ENCODE results near the gene LMNA. TPM values are rescaled to one million over a fixed set of nuclear protein-coding genes. Genes with fewer than 3 reads are reported as not detected.

Gene LMNA
- total RNA-seq, 1 experiment from 2014 or later, result 68.8 TPM

DNA sequence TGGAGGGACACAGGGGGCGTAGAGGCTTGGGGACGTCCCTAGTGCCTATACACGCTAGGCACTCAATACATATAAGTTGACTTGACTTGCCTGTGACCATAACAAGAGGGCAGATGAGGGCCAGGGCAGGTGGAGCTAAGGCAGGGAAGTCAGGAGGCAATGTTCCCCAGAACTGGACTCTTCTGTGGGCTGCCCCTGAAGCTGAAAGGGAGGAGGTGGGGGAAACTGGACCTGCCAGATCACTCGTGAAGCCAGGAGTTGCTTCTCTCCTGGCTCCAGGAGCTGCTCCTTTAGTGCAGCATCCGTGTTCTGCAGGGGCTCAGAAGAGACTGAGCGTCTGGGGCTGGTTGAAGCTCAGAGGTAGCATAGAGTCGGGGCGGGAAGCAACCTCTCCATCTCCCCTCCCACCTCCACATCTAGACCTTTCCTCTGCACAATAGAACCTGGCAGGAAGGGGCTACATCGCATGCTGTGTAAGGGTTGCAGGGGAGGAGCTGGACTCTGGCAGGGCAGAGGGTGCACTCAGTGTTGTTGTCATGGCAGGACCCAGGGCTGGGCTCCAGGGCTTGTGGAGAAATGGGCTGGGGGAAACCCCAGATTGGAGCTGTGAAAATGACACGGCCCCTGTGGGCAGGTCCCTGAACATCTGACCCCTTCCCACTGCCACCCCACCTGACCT, 36.0 kb downstream of the LMNA start:
- Mint-ChIP-seq H3K4me3 (peak overlapping the region; percentile 66), H3K27me3 (ENCODE audit: low read depth) (no peaks in the 10 kb centered on the region), H3K4me1 (peaks cover 81% of the 10 kb centered on the region), H3K36me3 (no peaks in the 10 kb centered on the region), H3K9me3 (no peaks in the 10 kb centered on the region), H3K27ac (peak overlapping the region; percentile 65; the same call in 1 of the 2 replicates)
- ChIA-PET CTCF (interaction anchor here (0.8 to 5.8 kb wide), 21 partner anchors 10 to 132 kb away, joined by 3 to 124 read pairs (median 4); partner anchors contain the start of genes PAQR6, PMF1, SLC25A44 and SMG5), POLR2A (interaction anchor here (1.0 to 2.9 kb wide), 5 partner anchors 43 to 75 kb away, joined by 4 to 9 read pairs (median 5); partner anchors contain the start of genes PMF1 and SLC25A44)
- TF ChIP-seq, protein P1, sequence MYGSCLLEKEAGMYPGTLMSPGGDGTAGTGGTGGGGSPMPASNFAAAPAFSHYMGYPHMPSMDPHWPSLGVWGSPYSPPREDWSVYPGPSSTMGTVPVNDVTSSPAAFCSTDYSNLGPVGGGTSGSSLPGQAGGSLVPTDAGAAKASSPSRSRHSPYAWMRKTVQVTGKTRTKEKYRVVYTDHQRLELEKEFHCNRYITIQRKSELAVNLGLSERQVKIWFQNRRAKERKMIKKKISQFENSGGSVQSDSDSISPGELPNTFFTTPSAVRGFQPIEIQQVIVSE (CRISPR knock-in tag; IDR thresholded peaks at IDR 0.05; ENCODE audit: borderline replicate concordance), result no peak
- TF ChIP-seq, protein P2, sequence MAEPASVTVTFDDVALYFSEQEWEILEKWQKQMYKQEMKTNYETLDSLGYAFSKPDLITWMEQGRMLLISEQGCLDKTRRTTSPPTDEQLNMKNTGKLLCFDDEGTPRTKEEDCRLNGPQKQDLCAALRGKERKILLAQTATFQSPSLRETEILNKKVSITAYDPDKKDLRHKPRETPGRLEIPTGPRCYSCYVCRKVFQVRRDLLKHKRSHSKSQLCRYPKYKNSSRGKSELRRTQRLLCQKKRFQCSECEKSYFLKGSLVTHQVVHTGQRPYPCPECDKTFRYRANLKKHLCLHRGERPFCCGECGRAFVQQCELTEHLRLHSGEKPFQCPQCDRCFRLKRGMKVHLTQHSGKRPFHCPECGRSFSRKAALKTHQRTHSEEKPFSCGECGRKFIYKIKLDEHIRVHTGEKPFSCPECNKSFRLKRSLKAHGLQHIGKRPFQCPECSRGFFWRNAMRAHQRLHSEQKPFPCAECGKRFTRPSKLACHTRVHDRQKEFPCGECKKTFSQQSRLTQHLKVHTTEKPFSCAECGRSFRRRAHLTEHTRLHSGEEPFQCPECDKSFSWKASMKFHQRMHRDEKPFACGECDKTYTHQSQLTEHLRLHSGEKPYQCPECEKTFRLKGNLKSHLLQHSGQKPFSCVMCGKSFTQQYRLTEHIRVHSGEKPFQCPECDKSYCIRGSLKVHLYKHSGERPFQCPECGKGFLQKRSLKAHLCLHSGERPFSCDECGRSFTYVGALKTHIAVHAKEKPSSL (CRISPR knock-in tag; conservative IDR thresholded peaks at IDR 0.05), result no peak
- TF ChIP-seq TEAD1 (CRISPR knock-in tag; IDR thresholded peaks at IDR 0.05) (no peak), JUN (CRISPR knock-in tag; IDR thresholded peaks at IDR 0.05) (no peak)
- ATAC-seq (no peak; the same call in 1 of the 2 replicates), DNase-seq (ENCODE audit: low spot score) (no peak)

DNA sequence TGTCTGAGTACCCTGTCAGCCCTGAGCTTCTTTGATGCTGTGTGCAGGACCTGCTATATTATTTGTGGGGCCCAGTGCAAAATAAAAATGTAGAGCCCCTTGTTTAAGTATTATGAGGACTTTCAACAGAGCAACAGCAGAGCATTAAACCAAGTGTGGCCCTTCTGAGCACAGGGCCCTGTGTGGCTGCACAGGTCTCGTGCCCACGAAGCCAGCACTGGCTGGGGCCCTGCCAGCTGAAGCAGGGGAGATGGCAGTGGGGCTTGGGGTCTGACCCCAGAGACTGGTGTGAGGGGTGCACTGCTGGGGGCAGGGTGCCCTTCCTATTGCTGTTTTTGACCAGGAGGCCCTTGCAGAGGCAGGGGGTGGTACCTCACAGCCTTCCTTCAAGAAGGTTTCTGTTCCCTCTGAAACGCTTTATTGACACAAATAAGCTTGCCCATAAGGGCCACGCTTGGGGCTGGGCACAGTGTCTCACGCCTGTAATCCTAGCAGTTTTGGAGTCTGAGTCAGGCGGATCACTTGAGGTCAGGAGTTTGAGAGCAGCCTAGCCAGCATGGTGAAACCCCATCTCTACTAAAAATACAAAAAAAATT, 36.7 kb downstream of the LMNA start:
- no peak for DNase-seq (ENCODE audit: low spot score)
- ATAC-seq, result no peak
- TF ChIP-seq, protein P3, sequence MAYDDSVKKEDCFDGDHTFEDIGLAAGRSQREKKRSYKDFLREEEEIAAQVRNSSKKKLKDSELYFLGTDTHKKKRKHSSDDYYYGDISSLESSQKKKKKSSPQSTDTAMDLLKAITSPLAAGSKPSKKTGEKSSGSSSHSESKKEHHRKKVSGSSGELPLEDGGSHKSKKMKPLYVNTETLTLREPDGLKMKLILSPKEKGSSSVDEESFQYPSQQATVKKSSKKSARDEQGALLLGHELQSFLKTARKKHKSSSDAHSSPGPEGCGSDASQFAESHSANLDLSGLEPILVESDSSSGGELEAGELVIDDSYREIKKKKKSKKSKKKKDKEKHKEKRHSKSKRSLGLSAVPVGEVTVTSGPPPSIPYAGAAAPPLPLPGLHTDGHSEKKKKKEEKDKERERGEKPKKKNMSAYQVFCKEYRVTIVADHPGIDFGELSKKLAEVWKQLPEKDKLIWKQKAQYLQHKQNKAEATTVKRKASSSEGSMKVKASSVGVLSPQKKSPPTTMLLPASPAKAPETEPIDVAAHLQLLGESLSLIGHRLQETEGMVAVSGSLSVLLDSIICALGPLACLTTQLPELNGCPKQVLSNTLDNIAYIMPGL (CRISPR knock-in tag; IDR thresholded peaks at IDR 0.05), result no peak
- no peak for TF ChIP-seq FOXK1 (CRISPR knock-in tag; IDR thresholded peaks at IDR 0.05)
- TF ChIP-seq TP53 (CRISPR knock-in tag; IDR thresholded peaks at IDR 0.05), result no peak
- no peak for TF ChIP-seq ESRRA (CRISPR knock-in tag; IDR thresholded peaks at IDR 0.05; ENCODE audit: borderline replicate concordance)
- TF ChIP-seq, protein P4, sequence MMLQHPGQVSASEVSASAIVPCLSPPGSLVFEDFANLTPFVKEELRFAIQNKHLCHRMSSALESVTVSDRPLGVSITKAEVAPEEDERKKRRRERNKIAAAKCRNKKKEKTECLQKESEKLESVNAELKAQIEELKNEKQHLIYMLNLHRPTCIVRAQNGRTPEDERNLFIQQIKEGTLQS (CRISPR knock-in tag; conservative IDR thresholded peaks at IDR 0.05), result no peak
- no peak for TF ChIP-seq NFE2L1 (CRISPR knock-in tag; IDR thresholded peaks at IDR 0.05)
- TF ChIP-seq, protein P1 (CRISPR knock-in tag; IDR thresholded peaks at IDR 0.05; ENCODE audit: borderline replicate concordance), result no peak
- TF ChIP-seq MYBL2 (CRISPR knock-in tag; IDR thresholded peaks at IDR 0.05), result no peak
- no peak for TF ChIP-seq CREM (CRISPR knock-in tag; IDR thresholded peaks at IDR 0.05)
- TF ChIP-seq, protein P5, sequence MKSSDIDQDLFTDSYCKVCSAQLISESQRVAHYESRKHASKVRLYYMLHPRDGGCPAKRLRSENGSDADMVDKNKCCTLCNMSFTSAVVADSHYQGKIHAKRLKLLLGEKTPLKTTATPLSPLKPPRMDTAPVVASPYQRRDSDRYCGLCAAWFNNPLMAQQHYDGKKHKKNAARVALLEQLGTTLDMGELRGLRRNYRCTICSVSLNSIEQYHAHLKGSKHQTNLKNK (CRISPR knock-in tag; IDR thresholded peaks at IDR 0.05), result no peak
- TF ChIP-seq SMAD3 (CRISPR knock-in tag; IDR thresholded peaks at IDR 0.05; ENCODE audit: borderline replicate concordance), result no peak
- no peak for TF ChIP-seq SOX15 (CRISPR knock-in tag; IDR thresholded peaks at IDR 0.05)
- no peak for TF ChIP-seq ZNF121 (CRISPR knock-in tag; IDR thresholded peaks at IDR 0.05)
- no peak for TF ChIP-seq IRF2 (CRISPR knock-in tag; IDR thresholded peaks at IDR 0.05; ENCODE audit: borderline replicate concordance, low read depth)
- no peak for TF ChIP-seq TCF7 (CRISPR knock-in tag; IDR thresholded peaks at IDR 0.05; ENCODE audit: low read depth)
- Mint-ChIP-seq H3K4me3 (no peak overlapping the region), H3K9me3 (no peaks in the 10 kb centered on the region), H3K27me3 (ENCODE audit: low read depth) (no peaks in the 10 kb centered on the region), H3K27ac (no peak overlapping the region), H3K4me1 (peaks cover 81% of the 10 kb centered on the region), H3K36me3 (no peaks in the 10 kb centered on the region)
- ChIA-PET CTCF (interaction anchor here (0.6 to 5.8 kb wide), 16 partner anchors 10 to 95 kb away, joined by 3 to 124 read pairs (median 8); partner anchors contain the start of genes PMF1 and SLC25A44), POLR2A (interaction anchor here (1.8 to 2.9 kb wide), 3 partner anchors 42 to 74 kb away, joined by 5 to 9 read pairs (median 7); partner anchors contain the start of genes PMF1 and SLC25A44)
